Skin epidermis (tissue), 12 donors: Measurements from ENCODE around the gene ENDOD1.

ENCODE experiments used
- H3K27ac ChIP-seq, 21 experiments: fragments of 200-600 bp; sonication (generic) in 11 of 21; one replicate each; pipeline ENCODE4 v1.5.0; 2020; ENCODE audit warnings: mild to moderate bottlenecking in 3 of 21, inconsistent platforms in 2 of 21, moderate library complexity in 2 of 21
- H3K4me3 ChIP-seq, 7 experiments: fragments of 200-600 bp; sonication (generic) in 2 of 7; one replicate each; pipeline ENCODE4 v1.5.0; 2020; ENCODE audit warnings: inconsistent platforms in 2 of 7, mild to moderate bottlenecking in 2 of 7, moderate library complexity in 1 of 7

The ENDOD1 gene

DNA sequence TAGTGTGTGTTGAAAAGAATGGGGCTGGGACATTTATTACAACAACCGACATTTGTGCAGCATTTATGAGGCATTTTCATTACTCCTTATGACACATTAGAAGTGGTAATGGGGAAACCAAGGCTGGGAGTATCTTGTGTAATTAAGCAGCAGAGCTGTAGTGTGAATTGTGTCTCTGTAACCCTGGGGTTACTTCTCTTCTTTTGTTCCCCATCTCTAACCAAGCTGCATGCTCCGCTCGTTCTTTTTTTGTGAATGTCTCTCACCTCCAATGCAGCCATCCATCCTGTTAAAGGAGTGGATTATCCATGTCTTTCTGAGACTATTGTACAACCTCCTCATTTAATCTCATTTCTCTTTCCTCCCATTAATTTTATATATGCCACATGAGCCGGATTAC lies 65.7 kb downstream of the ENDOD1 start:
- Histone ChIP-seq H3K4me3 (no peak overlapping the region), H3K27ac (no peak overlapping the region)

DNA sequence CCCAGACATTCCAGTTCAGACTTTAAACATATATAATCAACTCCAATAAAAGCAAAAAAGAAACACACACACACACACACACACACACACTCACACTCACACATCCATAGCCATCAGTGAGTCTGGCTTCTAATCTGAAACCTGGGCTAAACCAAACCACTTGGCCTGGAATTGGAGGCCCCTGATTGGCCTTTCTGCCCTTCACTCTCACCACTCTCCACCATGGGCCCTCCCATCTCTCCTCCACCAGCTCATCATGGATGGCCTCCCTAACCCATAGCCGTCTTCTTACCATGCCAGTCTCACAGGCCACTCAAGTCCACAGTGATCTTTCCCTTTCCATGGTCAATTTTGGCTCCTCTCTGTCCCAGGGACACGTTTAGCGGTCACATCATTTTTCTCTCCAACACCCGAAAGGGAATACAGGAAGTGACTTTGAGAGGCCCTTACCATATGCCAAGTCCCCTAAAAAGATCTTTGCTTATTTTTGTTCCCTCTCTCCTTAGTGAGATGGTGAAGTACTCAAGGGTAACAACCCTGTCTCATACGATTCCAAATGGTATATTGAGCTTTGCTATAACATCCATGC lies 66.6 kb downstream of the ENDOD1 start:
- H3K4me3 ChIP-seq, result no peak overlapping the region
- H3K27ac ChIP-seq, result peak overlapping the region in 6 of 21 experiments; percentile 5 to 69 (median 42)

DNA sequence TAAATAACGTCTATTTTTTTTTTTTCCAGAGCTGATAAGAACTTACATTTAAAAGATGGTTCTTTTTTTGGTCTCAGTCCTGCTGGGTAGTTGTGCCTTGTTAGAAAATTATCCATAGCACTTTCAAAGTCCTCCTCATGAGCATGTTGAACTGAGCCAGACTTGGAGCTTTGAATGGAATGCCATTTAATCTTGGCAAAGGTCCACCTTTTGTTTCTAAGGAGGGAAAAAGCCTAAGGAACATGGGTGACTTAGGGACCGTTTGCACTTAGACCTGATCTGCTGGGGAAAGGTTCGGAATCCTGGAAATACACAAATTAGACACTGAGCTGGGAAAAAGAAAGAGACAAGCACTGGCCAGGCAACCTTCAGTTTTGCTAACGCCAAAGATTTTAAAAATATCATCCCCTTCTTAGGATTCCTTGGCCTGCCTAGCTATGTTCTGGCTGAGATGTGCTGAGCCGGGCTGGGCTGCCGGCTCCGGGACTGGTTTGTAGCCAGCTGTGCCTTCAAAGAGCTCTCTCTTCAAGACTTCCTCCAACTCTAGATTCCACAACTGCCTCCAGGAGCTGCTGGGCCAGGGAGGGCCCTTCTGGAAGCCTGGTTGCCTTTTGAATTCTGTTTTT lies 67.4 kb downstream of the ENDOD1 start:
- Histone ChIP-seq H3K4me3 (no peak overlapping the region), H3K27ac (peak overlapping the region in 8 of 21 experiments; percentile 1 to 69 (median 42))

DNA sequence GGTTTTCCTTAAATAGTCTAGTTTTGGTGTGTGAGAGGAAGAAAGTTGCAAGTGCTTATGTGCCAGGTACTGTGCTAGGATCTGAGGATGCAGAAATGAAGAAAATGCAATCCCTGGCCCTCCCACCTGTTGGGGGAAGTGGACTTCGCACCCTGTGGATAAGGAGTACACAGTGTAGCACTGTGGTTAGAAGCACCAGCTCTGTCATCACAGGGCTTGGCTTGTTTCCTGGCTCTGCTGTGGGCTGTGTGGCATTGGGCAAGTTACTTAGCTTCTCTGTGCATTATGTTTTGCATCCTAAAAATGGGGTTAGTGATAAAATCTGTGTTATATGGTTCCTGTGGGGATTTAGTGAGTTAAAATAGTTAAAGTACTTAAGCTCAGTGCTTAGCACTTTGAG lies 68.2 kb downstream of the ENDOD1 start:
- H3K27ac ChIP-seq, result peak overlapping the region in 5 of 21 experiments; percentile 1 to 69 (median 45)
- H3K4me3 ChIP-seq, result no peak overlapping the region

DNA sequence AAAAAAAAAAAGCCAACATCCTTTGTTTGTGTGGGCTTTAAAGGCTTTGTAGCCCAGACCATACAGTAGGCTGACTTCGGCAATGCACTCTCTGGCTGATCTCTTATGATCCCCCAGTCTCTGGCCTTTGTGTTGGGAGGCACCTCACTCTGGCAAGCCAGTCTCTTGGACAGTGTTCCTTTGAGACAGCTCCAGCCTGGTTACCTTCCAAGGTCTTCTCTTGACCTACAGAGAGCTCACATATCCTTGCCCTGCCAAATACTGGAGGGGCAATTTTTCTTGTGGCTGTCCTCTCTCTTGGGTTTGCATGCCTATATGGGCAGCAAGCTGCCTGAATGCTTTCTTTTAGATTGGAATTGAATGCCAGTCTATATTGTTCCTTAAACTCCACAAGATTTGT lies 71.6 kb downstream of the ENDOD1 start:
- H3K4me3 ChIP-seq, result no peak overlapping the region
- no peak overlapping the region for H3K27ac ChIP-seq

DNA sequence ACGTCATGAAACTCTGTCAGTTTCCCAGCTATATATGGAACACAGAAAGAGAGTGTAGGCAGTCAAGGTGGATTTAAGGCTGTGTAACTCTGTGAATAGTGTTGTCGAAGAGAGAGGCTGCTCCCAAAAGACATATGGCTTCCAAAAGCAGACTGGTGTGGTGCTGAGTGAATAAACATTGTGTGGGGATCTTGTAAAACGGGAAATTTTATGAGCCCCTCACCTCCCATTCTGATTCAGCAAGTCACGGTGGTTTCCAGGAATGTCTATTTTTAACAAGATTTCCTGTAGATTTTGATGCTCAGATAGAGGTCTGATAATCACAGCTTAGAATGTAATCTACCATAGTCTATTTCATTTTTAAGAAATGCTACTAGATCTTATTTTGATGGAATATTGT lies 73.5 kb downstream of the ENDOD1 start:
- H3K4me3 ChIP-seq, result no peak overlapping the region

DNA sequence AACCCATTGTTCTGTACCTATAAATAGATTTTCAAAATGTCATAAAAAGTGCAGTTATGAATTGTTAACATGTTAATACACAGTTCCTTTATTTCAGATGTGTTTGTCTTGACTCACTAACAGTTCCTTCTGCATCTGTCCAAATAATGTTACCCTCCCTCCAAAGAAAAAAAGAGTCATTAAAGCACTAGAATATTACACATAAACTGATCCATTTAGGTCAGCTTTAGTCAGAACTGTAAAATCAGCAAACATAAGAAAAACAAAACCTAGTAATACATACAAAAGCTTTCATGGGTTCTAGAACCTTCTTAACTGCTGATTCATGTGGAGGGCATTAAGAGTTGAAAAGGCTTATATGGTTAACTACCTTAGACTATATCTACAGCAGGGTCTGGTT lies 76.0 kb downstream of the ENDOD1 start:
- Histone ChIP-seq H3K27ac (no peak overlapping the region), H3K4me3 (no peak overlapping the region)

More for the DNA sequence above, 73.5 kb downstream of the ENDOD1 start:
- no peak overlapping the region for H3K27ac ChIP-seq

DNA sequence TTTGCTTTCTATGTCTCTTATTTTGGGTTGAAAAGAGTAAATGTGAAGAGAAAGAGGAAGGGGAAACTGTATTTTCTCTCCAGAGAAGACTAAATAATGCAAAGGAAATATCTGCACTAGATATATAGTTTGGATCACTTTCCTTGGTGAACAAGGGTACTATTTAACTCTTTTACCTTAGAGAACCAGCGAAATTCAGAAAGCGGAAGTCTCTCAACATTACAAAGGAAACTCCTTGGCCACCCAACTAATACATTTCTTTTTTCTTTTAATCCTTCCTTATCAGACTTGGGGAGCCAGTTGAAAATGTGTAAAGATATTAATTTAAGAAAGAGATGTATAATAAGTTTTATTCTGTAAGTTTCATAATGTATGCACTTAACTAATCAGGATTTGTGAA lies 77.1 kb downstream of the ENDOD1 start:
- no peak overlapping the region for H3K4me3 ChIP-seq
- H3K27ac ChIP-seq, result no peak overlapping the region

DNA sequence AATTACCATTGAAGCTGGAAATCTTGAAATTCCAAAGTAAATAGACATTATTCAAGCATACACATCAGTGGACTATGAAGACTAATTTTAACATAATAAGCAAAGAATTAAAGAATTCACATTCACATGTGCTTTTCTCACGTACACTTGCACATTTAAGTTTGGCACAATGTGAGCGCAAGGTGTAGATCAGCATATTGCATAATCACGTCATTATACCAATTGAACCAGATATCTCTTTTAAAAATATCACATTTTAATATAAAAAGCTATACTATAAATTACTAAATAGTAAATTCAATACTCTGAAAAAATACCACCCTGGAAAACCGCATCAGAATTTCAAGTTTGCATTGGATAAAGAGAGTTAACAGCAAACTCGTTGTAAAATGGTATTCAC lies 80.6 kb downstream of the ENDOD1 start:
- no peak overlapping the region for H3K27ac ChIP-seq
- no peak overlapping the region for H3K4me3 ChIP-seq

DNA sequence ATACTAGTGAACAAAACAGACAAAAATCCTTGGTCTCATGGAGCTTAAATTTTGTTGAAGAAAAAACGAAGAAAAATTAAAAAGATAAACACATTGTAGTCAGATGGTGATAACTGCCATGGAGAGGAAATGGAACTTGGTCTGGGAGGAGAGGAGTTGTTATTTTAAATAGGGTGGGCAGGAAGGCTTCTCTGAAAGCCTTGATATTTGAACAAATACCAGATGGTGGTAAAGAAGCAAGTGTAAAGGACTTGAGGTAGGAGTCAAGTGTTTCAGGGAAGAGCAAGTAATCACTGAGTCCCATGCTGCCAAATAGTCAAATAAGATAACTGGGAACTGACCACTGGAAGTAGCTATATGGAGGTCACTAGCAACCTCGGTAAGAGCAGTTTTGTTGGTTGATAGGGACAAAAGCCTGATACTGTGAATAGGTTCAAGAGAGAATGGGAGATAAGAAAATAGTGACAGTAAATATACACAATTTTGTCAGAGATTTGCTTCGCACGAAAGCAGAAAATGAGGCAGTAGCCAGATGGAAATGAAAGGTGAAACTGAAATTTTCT lies 86.3 kb downstream of the ENDOD1 start:
- Histone ChIP-seq H3K27ac (no peak overlapping the region), H3K4me3 (no peak overlapping the region)
